Measurements from ENCODE around the gene SHBG. TPM values are rescaled to one million over a fixed set of nuclear protein-coding genes. Genes with fewer than 3 reads are reported as not detected.
"Not testable (repeated sequence)": the region's sequence is repeated elsewhere in the genome, so short reads cannot be mapped to it uniquely, and the experiment has no call there.

SHBG gene
- total RNA-seq, 1 experiment from 2014 or later: not detected

DNA sequence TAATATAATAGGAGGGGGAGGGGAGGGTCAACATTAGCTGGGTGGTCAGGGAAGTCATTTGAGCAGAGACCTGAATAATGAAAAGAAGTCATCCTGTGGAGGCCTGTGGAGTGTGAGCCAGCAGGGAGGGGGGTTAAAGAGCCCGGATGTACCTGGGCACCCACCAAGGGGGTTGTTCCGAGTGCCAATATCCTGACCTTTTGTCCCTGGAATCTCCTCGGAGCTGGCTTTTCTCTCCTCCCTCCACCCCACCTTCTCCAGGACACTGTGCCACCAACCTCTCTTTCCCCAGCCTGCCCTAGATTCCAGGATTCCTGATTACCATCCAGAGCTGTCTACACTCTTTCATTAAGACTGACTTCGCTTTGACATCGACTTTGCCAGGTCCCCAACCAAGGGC lies 6.2 kb downstream of the SHBG start:
- no peak for DNase-seq (ENCODE audit: low spot score)
- in situ Hi-C loops (cut with HindIII; ENCODE audit: low sequenced_read_pairs): no loop called here

DNA sequence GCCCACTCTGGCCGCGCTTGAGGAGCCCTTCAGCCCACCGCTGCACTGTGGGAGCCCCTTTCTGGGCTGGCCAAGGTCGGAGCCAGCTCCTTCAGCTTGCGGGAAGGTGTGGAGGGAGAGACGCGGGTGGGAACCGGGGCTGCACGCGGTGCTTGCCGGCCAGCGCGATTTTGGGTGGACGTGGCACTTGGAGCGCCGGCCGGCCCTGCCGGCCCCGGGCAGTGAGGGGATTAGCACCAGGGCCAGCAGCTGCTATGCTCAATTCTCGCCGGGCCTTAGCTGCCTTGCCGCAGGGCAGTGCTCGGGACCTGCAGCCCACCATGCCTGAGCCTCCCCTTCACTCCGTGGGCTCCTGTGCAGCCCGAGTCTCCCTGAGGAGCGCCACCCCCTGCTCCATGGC lies 10.8 kb downstream of the SHBG start:
- DNase-seq (ENCODE audit: low spot score): no peak
- in situ Hi-C loops (cut with HindIII; ENCODE audit: low sequenced_read_pairs): no loop called here

- in situ Hi-C loops (cut with HindIII; ENCODE audit: low sequenced_read_pairs); DNase-seq (ENCODE audit: low spot score): not testable (repeated sequence)
These were observed 11.7 kb downstream of the SHBG start for GRCh38 chr17:7641635-7642034.

DNA sequence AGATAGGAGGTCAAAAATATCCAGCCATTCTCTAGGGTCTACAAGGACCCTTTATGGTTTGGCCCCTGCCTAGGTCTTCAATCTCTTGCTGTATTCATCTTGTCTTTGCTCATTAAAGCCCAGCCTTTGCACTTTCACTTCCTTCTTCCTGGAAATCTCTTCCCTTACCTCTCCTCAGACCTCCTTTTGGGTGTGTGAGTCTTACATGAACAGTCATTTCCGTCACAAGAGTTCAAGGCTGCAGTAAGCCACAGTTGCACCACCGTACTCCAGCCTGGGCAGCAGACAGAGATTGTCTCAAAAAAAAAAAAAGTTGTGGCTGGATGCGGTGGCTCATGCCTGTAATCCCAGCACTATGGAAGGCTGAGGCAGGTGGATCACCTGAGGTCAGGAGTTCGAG lies 14.8 kb downstream of the SHBG start:
- no peak for DNase-seq (ENCODE audit: low spot score)
- in situ Hi-C loops (cut with HindIII; ENCODE audit: low sequenced_read_pairs): no loop called here

- in situ Hi-C loops (cut with HindIII; ENCODE audit: low sequenced_read_pairs): no loop called here
- no peak for DNase-seq (ENCODE audit: low spot score)
These were observed 16.5 kb downstream of the SHBG start for GRCh38 chr17:7646457-7646856.

- in situ Hi-C loops (cut with HindIII; ENCODE audit: low sequenced_read_pairs): no loop called here
- no peak for DNase-seq (ENCODE audit: low spot score)
These were observed 17.1 kb downstream of the SHBG start for GRCh38 chr17:7647018-7647417.

- in situ Hi-C loops (cut with HindIII; ENCODE audit: low sequenced_read_pairs): no loop called here
- peak; percentile 97 for DNase-seq (ENCODE audit: low spot score)
These were observed 20.7 kb downstream of the SHBG start, which contains the start of gene ATP1B2 for GRCh38 chr17:7650509-7651096. ATP1B2 (plus strand) TSS chr17:7650926; CDS start chr17:7651519, 593 bp downstream.

GRCh38 chr17:7651097-7651664 lies 21.2 kb downstream of the SHBG start:
- no peak for DNase-seq (ENCODE audit: low spot score)
- in situ Hi-C loops (cut with HindIII; ENCODE audit: low sequenced_read_pairs): no loop called here

- in situ Hi-C loops (cut with HindIII; ENCODE audit: low sequenced_read_pairs): no loop called here
- peak; percentile 64 for DNase-seq (ENCODE audit: low spot score)
These were observed 21.9 kb downstream of the SHBG start for GRCh38 chr17:7651665-7652387.

GRCh38 chr17:7652388-7653356 lies 22.7 kb downstream of the SHBG start:
- peak; percentile 45 for DNase-seq (ENCODE audit: low spot score)
- in situ Hi-C loops (cut with HindIII; ENCODE audit: low sequenced_read_pairs): no loop called here

DNA sequence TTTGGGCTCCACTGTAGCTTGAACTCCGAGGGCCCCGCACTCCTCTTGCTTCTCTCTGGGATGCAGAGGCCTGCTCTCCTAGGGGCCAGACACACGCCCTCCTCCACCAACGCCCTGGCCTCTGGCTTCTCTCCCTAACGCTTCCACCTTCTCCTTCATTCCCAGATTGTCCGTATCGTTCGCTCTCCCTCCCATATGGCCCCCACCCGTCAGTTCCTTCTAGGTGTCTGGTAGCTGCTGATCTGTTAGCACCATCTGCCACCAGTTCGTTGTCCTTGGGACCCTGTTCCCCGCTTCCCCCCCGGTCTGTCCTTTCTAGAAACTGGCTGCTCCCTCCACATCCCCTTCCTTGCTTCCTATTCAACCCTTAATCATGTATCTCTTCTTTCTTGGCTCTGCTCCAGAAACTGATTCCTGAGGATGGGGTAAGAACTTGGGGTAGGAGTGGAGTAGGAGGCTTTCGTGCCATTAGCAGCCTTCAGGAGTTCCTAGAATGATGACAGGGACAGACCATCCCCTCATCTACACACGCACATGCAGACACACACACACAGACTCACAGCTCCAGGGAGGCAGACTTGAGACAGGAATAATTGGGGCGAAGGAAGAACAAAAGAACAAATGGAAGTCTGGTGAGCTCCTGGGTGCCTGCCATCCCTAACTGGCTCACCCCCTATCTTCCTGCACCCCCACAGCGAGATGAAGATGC lies 25.1 kb downstream of the SHBG start:
- in situ Hi-C loops (cut with HindIII; ENCODE audit: low sequenced_read_pairs): no loop called here
- DNase-seq (ENCODE audit: low spot score): peak; percentile 15

DNA sequence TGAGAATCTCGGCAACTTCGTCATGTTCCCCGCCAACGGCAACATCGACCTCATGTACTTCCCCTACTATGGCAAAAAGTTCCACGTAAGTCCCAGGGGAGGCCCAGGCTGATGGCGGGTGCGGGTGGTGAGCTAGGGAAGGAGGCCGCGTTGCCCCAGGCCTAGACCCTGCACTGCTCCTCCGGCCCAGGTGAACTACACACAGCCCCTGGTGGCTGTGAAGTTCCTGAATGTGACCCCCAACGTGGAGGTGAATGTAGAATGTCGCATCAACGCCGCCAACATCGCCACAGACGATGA lies 25.6 kb downstream of the SHBG start:
- no peak for DNase-seq (ENCODE audit: low spot score)
- in situ Hi-C loops (cut with HindIII; ENCODE audit: low sequenced_read_pairs): no loop called here

GRCh38 chr17:7656958-7657609 lies 27.1 kb downstream of the SHBG start:
- in situ Hi-C loops (cut with HindIII; ENCODE audit: low sequenced_read_pairs): no loop called here
- DNase-seq (ENCODE audit: low spot score): peak; percentile 66

DNA sequence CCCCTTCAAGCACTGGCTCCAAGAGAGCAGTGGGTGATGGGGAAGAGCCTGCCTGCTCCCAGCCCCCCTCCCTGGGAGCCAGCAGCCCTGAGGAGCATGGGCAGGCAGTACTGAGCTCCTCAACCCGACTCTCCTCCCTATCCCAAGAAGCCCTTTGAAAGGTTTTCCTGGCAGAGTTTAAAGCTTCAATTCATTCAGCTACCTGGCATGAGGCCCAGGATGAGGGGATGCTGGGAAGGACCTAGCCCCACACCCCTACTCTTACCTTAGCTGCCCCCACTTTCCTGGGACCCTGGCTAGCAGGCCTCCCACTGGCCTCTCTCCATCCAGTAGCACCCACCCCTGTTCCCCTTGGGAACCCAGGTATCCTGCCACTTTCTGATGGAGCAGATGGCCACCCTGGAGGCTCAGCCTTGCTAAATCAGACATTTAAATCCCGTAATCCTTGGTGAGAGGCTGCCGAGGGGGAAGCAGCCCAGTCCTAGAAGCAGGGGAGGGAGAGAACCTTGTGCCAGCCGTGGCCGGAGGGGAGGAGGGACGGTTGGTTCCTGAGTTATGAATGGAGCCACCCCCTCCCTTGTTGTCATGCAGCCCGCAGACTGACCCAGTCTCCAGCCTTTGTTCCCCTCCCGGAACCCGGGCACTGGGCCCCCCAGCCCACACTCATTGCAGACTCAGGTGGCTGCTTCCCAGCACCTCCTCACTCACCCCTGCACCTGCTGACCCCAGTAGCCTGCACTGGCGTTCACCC lies 37.9 kb downstream of the SHBG start:
- DNase-seq (ENCODE audit: low spot score): peak; percentile 33
- in situ Hi-C loops (cut with HindIII; ENCODE audit: low sequenced_read_pairs): no loop called here

GRCh38 chr17:7668482-7668881 lies 38.5 kb downstream of the SHBG start:
- in situ Hi-C loops (cut with HindIII; ENCODE audit: low sequenced_read_pairs): no loop called here
- no peak for DNase-seq (ENCODE audit: low spot score)

DNA sequence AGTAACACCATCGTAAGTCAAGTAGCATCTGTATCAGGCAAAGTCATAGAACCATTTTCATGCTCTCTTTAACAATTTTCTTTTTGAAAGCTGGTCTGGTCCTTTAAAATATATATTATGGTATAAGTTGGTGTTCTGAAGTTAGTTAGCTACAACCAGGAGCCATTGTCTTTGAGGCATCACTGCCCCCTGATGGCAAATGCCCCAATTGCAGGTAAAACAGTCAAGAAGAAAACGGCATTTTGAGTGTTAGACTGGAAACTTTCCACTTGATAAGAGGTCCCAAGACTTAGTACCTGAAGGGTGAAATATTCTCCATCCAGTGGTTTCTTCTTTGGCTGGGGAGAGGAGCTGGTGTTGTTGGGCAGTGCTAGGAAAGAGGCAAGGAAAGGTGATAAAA lies 43.3 kb downstream of the SHBG start:
- in situ Hi-C loops (cut with HindIII; ENCODE audit: low sequenced_read_pairs): no loop called here
- DNase-seq (ENCODE audit: low spot score): peak; percentile 19

- DNase-seq (ENCODE audit: low spot score): no peak
- in situ Hi-C loops (cut with HindIII; ENCODE audit: low sequenced_read_pairs): no loop called here
These were observed 45.0 kb downstream of the SHBG start for GRCh38 chr17:7674934-7675333.

- in situ Hi-C loops (cut with HindIII; ENCODE audit: low sequenced_read_pairs): no loop called here
- no peak for DNase-seq (ENCODE audit: low spot score)
These were observed 46.6 kb downstream of the SHBG start for GRCh38 chr17:7676533-7676932.

Data from G401 (cell line).